ENCODE results near the gene DENR.
"Not testable (repeated sequence)": the region's sequence is repeated elsewhere in the genome, so short reads cannot be mapped to it uniquely, and the experiment has no call there.

Gene DENR, protein sequence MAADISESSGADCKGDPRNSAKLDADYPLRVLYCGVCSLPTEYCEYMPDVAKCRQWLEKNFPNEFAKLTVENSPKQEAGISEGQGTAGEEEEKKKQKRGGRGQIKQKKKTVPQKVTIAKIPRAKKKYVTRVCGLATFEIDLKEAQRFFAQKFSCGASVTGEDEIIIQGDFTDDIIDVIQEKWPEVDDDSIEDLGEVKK

DNA sequence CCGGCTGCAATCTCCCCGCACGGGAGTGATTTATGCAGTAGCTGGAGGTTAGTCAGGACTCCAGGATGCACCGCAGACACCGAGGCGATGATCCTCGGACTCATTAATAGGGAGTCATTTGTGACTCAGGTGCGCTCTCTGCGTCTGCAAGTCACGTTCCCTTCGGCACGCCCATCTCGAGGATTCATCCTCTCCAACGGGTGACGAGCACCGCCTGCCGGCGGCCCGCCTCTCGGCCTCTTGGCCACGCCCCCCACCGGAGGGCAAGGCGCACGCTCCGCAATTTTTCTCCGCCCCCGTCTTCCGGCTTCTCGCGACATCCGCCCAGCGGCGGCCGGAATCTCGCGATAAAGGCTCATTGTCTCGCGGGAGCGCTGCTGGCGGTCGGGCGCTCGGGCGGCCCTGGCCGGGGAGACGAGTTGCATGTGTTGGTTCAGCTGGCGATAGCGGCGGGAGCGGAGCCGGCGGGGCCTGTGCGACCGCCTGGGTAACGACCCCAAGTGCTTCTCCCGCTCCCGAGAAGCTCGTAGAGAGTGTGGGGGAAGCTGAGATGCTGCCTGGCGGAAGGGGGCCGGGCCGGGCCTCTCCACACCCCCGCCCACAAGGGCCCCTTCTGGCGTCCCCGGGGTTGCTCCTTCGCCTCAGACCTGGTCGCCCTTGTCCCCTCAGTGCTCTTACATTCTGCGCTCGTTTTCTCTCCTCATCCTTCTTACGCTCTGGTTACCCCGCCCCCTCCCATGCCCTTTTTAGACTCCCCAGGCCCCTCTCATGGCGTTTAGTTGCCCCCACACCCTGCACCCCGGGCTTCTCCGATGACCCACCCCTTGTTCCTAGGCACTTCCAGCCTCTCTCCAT, at the start of gene DENR:
Gene DENR (plus strand): TSS at position 361 of the 855 bp plus-strand sequence. CDS start 878 bp downstream, outside the sequence.
- peak; percentile 99 for DNase-seq

DNA sequence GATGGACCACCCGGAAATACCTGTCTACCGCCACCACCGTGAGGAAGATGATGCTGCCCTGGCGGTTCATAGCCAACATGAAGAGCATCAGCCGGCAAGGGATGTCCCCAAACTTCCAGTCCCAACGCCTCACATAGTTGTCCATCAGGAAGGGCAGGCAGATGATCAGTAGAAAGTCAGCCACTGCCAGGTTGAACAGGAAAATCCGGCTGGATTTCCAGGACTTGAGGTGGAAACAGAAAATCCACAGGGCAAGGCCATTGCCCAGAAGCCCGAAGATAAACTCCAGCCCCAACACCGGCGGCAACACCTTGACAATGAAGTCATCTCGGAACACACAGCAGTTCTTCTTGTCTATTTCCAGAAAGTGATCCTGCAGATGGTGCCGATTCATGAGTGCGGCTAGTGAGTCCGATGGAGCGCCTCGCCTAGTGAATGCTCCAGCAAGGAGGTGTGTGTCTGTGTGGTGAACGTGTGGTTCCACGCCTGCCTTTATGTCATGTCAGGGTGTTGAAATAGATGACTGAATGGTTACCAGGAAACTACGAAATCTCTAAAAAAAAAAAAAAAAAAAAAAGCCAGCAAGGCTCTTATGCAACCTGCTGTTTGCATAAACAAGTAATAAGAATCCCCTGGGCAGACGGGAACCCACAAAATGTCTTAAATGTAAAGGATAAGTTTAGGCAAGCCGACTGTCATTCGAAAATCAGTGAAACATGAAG, 49.6 kb upstream of the DENR start, which contains the start of gene HCAR2:
Gene HCAR2 (minus strand): TSS at position 468 of the 722 bp plus-strand sequence. CDS start 74 bp downstream, at position 394.
- not testable (repeated sequence) for DNase-seq

DNA sequence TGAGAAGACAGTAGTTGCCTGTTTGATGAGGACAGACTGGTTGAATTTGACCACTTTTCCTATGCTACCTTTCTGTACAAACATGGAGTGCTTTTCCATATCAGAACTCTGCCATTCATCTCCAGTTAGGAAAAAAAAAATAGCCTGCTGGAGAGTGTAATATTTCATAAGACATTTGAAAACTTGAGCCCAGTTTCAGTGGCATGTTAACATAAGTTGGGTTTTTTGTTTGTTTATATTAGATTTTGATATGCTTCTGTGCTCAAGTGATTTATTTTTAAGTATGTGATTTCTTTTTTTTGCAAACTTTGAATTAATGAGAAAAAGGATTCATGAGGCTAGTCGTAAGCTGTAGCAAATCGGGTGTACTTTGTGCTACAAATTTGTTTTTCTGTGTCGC, 48.8 kb upstream of the DENR start:
- not testable (repeated sequence) for DNase-seq

DNA sequence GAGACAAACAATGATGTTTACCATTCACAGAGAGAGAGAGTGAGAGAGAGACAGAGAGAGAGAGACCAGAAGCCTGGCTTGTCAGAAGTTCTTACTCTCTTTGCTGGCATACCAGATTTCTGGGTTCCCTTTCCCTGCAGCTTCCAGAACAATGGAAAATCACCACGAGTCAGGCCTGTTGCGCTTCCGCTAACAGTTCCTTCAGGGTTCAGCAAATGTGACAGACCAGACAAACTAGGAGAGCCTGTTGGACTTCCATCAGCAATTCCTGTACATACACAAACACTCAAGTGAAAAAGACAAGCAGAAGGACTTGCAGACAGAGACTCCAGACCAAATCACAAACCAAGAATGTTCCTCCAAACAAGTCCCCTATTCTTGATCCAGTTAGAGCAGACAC, 43.3 kb upstream of the DENR start:
- not testable (repeated sequence) for DNase-seq

DNA sequence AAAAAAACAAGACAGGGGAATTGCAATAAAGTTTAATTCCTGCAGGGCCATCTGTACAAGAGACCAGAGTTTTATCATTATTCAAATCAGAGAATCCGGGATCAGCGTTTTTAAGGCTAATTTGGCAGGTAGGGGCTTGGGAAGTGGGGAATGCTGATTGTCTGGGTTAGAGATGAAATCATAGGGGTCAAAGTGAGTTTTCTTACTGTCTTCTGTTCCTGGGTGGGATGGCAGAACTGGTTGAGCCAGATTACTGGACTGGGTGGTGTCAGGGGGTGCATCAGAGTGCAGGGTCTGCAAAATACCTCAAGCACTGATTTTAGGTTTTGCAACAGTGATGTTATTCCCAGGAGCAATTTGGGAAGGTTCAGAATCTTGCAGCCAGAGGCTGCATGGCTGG, 42.3 kb upstream of the DENR start:
- DNase-seq, result not testable (repeated sequence)

DNA sequence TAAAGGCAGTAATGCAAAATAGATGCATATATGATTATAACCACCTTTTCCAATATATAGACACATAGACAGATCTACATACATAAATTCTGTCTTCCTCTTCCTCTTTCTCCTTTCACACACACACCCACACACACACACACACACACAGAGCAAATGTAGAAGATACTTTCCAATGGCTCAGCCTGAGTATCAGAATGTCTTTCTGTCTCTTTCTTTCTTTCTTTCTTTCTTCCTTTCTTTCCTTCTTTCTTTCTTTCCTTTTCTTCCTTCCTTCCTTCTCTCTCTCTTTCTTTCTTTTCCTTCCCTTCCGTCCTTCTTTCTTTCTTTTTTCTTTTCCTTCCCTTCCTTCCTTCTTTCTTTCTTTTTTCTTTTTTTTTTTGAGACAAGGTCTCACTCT, 41.4 kb upstream of the DENR start:
- not testable (repeated sequence) for DNase-seq

DNA sequence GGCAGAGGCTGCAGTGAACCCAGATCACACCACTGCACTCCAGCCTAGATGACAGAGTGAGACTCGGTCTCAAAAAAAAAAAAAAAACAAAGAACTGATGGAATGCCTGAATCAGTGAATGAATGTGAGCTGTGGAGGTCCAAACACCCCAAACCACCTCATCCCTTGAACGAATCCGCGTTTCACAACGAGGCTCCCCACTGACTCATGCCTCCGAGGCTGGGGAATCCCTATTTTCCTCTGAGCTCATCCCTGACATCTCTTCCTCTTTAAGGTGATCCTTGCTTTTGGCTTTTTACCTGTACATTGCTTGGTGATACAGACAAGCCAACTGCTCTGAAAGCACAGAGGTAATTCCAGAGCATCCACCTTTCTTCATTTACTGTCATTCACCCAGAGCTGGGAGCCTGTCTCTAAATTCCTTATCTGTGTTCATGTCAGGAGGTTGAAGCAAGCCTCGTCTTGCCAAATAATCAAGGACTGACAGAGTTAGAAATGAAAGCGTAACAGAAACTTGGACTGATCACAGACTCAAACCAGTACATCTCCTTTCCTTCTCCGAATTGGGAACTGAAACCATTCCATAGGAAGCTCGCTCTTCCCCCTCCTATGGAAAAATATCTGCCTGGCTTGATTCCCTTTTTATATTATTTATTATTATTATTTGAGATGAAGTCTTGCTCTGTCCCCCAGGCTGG, 39.0 kb upstream of the DENR start:
- not testable (repeated sequence) for DNase-seq

DNA sequence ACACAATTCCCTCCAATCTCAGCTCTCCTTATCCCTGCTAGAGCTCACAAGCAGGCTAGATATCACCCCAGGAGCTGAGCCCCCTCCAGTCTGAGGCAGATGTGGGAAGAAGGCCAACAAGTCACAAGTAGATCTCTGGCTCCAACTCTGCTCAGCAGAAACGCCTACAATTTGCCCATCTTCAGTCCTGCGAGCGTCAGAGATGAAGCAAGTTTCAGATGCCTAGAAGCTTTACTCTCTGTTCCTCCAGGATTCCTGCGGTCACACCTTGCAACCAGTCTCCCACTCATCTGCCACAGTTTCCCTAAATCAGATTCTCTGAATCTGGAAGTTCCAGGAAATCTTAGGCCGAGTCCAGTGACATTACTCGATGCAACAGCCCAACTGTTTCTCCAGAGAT, 37.4 kb upstream of the DENR start:
- not testable (repeated sequence) for DNase-seq

DNA sequence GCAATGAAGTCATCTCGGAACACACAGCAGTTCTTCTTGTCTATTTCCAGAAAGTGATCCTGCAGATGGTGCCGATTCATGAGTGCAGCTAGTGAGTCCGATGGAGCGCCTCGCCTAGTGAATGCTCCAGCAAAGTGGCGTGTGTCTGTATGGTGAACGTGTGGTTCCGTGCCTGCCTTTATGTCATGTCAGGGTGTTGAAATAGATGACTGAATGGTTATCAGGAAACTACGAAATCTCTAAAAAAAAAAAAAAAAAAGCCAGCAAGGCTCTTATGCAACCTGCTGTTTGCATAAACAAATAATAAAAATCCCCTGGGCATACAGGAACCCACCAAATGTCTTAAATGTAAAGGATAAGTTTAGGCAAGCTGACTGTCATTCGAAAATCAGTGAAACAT, 36.0 kb upstream of the DENR start, which contains the start of gene HCAR3:
Gene HCAR3 (minus strand): TSS at position 154 of the 400 bp plus-strand sequence. CDS start 74 bp downstream, at position 80.
- not testable (repeated sequence) for DNase-seq

DNA sequence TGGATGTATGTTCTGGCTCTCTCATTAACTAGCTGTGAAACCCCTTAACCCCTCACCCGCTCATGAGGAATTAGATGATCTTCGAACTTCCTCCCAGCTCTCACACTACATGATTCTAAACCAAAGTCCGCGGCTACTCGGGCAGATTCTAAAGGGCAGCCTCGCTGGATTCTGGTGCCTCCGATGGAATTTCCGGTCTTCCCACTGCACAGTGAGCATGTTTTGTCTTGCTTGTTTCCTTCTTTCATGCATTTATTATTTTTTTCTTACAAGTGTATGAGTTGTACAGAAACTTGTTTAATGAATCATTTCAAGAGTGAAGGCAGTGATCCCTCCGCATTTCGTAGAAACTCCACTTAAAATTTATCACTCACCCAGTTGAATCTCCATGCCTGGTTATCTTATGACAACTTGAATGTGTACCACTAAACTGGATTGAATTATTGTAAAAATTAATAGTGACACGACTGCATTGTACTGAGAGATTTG, 31.5 kb upstream of the DENR start:
- no peak for DNase-seq

DNA sequence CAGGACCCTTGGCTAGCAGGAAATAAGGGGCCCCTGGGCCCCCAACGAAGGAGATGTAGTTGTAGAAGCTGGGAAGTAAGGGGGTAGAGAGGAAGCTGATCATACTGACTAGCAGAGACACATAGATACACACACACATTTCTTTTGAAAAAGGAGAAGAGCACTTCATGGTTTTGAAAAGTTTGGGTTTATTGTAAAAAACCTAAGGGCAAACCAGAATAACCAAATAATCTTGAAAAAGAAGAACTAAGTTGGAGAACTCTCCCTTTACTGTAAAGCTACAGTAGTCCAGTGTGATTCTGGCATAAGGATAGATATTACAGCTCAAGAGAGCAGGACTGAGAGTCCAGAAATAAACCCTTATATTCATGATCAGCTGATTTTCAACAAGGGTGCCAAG, 30.2 kb upstream of the DENR start:
- no peak for DNase-seq

DNA sequence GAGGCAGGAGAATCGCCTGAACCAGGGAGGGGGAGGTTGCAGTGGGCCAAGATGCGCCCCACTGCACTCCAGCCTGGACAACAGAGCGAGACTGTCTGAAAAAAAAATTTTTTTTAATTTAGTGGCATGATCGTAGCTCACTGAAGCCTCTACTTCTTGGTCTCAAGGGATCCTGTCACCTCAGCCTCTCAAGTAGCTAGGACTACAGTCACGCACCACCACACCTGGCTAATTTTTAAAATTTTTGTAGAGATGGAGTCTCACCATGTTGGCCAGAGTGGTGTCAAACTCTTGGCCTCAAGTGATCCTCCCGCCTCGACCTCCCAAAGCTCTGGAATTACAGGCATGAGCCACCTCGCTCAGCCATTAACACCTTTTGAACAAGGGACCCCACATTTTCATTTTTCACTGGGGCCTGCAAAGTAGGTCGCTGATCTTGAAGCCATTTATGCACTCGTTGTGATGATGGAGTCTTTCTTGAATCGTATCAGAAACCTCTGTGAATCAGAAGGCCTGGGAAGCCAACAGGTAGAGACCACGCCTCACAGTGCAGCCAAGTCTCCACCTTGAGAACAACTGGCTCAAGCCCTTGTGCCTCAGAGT, 27.9 kb upstream of the DENR start:
- no peak for DNase-seq

DNA sequence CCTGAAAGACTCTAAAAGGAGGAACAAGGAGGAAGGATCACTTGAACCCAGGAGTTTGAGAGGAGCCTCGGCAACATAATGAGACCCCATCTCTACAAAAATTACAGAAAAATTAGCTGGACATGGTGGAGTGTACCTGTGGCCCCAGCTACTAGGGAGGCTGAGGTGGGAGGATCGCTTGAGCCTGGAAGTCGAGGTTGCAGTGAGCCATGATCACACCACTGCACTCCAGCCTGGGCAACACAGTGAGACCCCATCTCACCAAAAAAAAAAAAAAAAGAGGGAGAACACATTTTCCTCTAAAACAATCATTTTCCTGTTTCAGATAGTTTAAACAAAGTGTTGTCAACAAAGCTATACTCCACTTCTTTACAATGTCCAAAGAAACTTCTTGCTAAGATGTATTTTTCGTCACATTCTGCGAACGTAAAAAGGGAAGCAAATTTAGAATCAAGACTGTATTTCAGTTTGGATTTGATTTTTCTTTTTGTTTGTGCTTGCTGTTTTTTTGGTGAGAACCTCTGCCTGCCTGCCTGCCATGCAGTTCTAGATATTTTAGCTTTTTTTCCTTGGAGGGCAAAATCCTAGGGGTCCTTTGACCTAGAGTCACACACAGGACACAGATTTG, 27.1 kb upstream of the DENR start:
- DNase-seq, result no peak

DNA sequence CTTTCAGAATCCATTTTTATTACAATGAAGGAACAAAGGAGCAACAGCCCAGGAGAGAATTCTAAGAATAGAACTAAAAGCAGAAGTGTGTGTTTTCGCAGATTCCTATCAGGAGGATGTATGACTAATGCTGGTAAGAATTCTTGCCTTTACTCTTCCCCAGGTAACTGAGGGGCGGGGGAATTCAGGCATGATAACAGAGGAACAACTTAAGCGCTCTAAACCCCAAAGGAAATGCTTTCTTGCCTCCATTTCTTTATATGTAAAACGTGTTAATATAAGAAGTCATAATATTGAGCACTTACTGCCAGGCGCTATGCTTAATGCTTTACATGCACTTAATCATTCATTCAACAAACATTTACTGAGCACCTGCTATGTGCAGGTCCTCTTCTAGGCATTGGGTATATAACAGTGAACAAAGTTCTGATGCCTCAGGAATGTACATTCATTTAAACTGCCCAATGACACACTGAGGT, 26.5 kb upstream of the DENR start:
- no peak for DNase-seq

DNA sequence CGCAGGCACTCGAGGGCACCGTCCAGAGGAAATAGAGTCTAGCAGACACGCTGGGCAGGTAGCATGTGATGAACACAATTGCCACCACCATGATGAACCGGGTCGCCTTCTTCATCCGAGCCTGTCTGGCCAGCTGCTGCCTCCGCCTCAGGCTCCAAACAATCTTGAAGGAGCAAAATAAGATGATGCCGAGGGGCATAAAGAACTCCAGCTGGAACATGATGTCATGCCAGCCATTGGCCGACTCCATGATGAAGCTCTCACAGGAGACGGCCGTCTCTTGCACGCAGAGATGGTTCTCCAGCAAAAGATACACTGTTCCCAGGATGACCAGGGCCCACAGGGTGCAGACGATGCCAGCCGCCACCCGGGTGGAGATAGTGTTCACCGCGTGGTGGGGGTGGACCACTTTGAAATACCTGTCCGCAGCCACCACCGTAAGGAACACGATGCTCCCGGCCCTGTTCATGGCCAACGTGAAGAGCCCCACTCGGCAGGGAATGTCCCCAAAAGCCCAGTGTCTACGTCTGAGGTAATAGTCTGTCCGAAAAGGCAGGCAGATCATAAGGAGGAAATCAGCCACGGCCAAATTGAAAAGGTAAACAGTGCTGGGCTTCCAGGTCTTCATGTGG, 22.9 kb upstream of the DENR start:
- DNase-seq, result no peak

DNA sequence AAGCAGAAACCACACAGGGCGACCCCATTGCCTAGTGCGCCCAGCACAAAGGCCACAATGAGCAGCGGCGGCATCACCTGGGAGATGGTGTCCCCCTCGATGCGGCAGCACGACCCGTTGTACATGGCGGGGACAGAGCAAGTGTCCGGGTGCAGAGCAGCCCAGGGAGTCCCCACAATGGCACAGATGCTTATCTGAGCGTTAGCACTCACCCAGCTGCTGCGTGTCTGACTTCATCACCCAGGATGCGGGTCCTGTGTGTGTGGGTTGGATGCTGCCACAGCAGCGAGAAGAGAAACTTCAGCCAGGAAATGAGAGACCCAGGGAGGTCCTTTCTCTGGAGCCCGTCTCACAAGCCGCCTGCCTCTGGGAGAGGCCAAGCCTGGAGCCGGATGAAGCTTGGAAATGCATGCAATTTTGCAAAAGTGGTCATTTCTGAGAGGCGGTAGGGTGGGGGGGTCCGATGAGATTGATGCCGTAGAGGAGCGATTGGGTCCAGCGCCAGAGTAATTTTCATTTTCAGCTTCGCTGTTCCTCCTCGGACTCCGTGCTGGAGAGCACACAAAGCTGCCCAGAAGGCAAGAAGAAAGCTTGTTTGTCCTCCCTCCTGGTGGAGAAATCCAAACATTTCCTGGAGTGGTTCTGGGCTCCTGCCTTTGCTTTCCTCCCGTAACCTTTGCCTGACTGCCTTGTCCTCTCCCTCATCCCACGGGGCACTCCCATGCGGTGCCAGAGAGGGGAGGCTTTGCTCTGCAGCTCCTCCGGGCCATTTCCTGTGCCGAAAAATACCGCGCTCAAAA, 22.2 kb upstream of the DENR start, which contains the start of gene HCAR1:
Gene HCAR1 (minus strand): TSS at position 630 of the 800 bp plus-strand sequence. CDS start 505 bp downstream, at position 125.
- DNase-seq, result no peak

DNA sequence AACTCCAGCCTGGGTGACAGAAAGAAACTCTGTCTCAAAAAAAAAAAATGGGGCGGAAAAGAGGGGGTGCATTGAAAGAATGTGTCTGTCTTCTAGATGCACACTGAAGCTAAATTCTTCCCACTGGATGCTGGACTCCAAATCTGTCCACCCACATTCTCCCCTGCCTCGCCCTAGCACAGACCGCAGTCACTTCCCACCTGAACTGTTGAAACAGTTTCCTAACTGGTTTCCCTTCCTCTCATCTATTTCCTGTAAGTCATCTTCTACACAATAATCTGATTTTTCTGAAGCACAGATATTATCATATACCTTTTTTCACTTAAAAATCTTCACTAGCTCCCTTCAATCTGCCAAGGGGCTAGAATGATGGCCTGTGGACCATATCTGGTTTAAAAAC, 20.5 kb upstream of the DENR start:
- no peak for DNase-seq

DNA sequence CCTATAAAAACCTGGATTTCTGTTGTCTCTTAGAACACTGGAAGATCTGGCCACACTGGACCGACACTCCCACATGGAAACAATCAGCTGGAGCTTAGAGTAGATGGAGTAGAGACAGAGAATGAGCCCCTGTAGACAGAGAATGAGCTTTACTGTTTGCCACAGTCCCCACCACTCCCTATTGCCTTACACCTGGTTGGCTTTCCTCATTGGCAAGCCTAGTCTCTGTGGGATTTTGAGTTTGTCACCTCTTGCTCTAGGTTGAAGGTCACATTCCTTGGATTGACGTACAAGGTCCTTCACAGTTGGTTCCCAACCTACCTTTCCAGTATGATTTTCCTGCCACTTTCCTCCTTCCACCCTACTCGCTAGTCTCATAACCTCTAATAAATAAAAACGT, 20.0 kb upstream of the DENR start:
- no peak for DNase-seq

DNA sequence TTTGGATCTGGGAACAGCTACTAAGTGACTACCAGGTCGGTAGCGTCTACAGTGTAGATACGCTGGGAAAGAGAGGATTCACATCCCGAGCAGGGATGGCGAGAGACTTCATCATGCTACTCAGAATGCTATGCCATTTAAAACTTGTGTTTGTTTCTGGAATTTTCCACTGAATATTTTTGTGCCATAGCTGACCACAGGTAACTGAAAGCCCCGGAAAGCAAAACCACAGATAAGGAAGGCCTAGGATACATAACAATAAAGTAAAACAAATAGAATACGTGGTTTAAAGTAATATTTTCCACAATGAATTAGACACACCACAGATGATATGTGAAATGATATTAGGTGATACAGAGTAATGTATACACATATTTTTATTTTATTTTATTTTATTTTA, 14.1 kb upstream of the DENR start:
- no peak for DNase-seq

DNA sequence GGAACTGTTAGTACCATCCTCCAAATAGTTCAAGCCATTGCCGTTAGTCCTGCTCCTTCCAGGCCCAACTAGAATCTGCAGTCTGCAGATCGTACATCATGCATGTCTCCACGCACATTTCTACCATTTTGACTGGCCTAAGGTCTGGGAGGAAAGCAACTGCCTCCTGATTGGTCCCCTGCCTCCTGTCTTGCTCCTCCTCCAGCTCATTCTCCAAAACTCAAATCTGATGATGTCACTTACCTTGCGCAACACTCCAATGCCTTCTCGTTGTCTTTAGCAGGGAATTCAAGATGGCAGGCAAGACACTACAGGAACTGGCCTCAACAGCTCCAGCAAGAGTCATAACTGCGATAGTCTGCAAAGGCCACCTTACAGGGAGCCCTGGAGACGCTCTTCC, 12.3 kb upstream of the DENR start:
- DNase-seq, result no peak
